Fibroblast of the aortic adventitia (primary cell): ENCODE results near the gene MICAL3. TPM values are rescaled to one million over a fixed set of nuclear protein-coding genes. Genes with fewer than 3 reads are reported as not detected.
"Not testable (repeated sequence)": the region's sequence is repeated elsewhere in the genome, so short reads cannot be mapped to it uniquely, and the experiment has no call there.

ENCODE experiments used
- DNase-seq: peaks from one replicate; pipeline ENCODE4 v3.0.0-alpha.2; 2010; ENCODE audit warnings: low read depth
- H3K4me3 ChIP-seq: 2 replicates; pipeline ENCODE4 v1.5.1; 2011; ENCODE audit warnings: low read depth, mild to moderate bottlenecking, control low read depth, low read length, moderate library complexity
- total RNA-seq: library from RNA; depleted of rRNA; stranded (reverse); fragments of >200 nt; gene quantifications from 2 replicates; pipeline ENCODE4 v1.2.3, GENCODE V29; 2012; ENCODE audit warnings: low replicate concordance
- TF ChIP-seq, protein P1 (sequence below): IDR thresholded peaks from 2 replicates; pipeline ENCODE4 v1.5.1; 2011; ENCODE audit warnings: mild to moderate bottlenecking, low read length, control low read depth, inconsistent platforms; ENCODE audit not compliant: insufficient read depth

The MICAL3 gene
- total RNA-seq, 1 donor: 18.8 TPM

DNA sequence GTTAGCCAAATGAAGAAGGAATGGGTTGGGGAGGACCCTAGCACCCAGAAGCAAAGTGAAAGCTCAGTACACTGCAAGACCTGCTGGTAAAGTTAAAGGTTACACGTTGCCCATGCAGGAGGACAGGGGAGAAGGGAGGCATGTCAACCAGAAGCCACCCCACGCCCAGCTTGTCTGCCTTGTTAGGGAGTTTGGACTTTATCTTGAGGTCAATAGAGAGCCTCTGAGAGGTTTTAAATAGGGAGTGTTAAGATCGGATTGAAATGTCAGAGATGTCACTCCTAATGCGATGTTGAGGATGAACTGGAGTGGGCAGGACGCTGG, 34.7 kb upstream of the MICAL3 start:
- DNase-seq: no peak
- H3K4me3 ChIP-seq: no peak overlapping the region
- TF ChIP-seq, protein P1, sequence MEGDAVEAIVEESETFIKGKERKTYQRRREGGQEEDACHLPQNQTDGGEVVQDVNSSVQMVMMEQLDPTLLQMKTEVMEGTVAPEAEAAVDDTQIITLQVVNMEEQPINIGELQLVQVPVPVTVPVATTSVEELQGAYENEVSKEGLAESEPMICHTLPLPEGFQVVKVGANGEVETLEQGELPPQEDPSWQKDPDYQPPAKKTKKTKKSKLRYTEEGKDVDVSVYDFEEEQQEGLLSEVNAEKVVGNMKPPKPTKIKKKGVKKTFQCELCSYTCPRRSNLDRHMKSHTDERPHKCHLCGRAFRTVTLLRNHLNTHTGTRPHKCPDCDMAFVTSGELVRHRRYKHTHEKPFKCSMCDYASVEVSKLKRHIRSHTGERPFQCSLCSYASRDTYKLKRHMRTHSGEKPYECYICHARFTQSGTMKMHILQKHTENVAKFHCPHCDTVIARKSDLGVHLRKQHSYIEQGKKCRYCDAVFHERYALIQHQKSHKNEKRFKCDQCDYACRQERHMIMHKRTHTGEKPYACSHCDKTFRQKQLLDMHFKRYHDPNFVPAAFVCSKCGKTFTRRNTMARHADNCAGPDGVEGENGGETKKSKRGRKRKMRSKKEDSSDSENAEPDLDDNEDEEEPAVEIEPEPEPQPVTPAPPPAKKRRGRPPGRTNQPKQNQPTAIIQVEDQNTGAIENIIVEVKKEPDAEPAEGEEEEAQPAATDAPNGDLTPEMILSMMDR: no peak

DNA sequence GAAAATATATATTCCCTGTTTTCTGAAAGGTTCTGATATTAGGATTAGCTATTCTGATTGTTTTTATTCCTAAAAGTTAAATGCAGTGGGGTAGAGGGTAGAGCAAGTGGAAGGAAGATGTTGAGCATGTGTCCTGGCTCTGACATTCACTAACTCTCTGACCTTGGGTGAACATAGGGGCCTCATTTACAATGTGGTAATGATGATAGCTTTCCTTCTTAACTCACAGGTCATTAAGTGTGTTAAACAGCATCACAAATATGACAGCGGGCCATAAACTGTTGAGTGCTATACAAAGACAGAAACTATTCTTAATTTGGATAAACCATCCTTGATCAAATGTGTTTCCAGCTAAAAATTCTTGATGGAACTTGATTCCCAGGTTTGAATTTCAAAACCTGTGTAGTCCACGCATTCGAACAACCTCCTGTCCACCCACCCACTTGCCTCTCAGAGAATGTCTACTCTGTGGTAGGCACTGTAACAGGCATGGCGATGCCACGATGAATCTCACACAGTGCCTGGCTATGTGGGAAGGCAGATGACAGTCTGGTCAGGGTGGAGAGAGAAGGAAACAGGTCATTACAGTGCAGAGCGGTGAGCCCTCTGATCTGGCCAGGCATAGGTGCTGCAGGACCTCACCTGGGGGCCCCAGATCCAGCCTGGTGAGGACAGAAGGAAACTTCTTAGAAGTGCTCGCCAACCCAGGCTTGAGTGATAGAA, 34.2 kb upstream of the MICAL3 start:
- TF ChIP-seq, protein P1: no peak
- no peak for DNase-seq
- no peak overlapping the region for H3K4me3 ChIP-seq

DNA sequence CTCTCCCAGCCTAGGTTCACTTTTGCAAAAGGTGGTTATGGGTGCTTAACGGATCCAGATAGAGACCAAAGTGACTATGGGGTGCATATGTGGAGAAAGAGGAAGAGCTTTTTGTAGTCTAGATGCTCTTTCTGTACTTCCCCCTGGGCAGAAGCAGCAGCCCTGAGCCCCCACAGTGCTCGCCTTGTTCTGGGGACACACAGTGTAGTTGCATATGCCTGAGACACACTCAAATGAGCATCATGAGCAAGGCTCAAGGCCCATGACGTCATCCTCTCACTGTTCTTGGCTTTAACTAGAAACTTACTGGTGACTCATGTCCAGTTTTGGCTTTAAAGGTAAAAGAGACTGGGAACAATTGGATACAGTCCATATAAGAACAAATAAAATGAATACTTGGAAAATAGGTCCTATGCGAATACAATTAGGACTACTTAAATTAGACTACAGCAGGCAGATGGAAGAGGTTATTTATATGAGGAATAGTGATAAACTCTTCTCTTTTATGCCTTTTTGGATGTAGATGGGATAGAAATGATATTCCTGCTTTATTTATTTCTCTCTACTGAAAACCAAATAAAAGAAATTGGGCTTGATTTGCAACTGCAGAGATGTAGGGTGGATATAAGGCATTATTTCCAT, 33.3 kb upstream of the MICAL3 start:
- H3K4me3 ChIP-seq: no peak overlapping the region
- peak; percentile 100 for DNase-seq
- TF ChIP-seq, protein P1: no peak

DNA sequence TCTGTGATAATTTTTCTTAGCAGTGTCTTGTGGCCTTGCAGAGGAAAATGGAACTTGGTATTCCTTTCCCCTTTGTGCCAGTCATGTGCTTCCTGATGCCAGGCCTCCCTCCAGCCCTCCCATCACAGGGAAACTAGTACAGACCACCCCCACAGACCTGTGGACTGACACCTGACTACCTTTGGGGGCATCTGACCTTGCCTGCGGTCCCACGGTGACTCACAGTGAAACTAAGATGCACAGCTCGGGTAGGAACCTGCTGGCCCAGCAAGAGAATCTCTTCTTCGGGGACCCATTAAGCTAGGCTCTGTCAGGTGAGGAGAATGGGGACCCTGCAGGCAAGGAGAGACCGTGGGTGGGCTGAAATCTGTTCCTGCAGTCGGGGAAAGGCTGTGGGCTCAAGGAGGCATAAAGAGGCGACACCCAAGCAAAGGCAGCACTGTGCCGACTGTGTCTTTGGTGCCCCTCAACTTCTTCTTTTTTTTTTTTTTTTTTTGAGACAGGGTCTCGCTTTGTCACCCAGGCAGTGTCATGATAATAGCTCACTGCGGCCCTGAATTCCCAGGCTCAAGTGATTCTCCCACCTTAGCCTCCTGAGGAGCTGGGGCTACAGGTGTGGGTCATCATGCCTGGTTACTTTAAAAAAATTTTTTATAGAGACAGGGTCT, 32.6 kb upstream of the MICAL3 start:
- no peak for DNase-seq
- TF ChIP-seq, protein P1: no peak
- no peak overlapping the region for H3K4me3 ChIP-seq

DNA sequence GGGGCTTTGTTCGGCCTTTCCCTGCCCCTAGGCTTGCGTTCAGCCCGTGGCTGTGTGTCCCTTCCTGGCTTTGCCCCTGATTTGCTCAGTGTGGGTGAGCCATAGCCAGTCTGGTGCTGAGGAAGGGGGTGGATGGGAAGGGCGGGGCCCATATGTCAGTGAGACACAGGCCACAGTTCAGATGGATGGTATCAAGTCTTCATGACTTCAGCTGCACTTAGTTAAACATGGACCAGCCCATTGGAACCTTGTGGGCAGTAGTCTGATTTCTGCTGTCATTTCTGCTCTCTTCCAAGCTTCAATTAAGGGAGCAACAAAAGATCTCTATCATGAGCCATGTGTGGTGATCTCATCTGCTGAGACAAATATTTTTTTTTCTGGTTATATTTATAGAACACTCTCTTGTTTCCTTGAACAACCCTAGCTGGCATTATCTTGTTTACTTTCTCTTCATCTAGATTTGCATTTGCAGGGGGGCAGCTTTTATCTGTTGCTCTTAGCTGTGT, 31.9 kb upstream of the MICAL3 start:
- TF ChIP-seq, protein P1: no peak
- H3K4me3 ChIP-seq: no peak overlapping the region
- peak; percentile 76 for DNase-seq

DNA sequence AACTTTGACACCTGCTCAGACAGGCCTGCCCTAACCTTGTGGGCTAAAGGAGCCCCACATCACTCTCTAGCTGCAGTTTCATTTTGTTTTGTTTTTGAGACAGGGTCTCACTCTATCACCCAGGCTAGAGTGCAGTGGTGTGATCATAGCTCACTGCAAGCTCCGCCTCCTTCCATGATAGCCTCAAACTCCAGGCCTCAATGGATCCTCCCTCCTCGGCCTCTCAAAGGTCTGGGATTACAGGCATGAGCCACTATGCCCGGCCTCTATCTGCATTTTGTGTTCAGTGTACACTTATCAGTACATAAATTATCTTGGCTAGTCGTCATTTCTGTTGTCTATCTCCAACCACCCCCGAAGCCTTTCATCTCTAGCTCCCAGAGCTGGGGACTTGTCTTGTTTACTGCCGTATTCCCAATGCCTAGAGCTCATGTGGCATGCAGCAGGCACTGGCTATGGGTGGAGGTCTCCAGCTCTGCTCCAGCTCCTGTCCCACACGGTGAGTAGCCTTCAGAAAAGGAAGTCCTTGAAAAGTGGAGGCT, 31.3 kb upstream of the MICAL3 start:
- no peak for DNase-seq
- TF ChIP-seq, protein P1: no peak
- no peak overlapping the region for H3K4me3 ChIP-seq

DNA sequence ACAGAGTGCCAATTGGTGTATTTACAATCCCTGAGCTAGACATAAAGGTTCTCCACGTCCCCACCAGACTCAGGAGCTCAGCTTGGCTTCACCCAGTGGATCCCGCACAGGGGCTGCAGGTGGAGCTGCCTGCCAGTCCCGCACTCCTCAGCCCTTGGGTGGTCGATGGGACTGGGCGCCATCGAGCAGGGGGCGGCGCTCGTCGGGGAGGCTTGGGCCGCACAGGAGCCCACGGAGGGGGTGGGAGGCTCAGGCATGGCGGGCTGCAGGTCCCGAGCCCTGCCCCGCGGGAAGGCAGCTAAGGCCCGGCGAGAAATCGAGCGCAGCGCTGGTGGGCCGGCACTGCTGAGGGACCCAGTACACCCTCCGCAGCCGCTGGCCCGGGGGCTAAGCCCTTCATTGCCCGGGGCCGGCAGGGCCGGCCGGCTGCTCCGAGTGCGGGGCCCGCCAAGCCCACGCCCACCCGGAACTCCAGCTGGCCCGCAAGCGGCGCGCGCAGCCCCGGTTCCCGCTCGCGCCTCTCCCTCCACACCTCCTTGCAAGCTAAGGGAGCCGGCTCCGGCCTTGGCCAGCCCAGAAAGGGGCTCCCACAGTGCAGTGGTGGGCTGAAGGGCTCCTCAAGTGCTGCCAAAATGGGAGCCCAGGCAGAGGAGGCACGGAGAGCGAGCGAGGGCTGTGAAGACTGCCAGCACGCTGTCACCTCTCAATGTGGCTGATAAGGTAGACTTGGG, 29.0 kb upstream of the MICAL3 start:
- H3K4me3 ChIP-seq, DNase-seq: not testable (repeated sequence)

DNA sequence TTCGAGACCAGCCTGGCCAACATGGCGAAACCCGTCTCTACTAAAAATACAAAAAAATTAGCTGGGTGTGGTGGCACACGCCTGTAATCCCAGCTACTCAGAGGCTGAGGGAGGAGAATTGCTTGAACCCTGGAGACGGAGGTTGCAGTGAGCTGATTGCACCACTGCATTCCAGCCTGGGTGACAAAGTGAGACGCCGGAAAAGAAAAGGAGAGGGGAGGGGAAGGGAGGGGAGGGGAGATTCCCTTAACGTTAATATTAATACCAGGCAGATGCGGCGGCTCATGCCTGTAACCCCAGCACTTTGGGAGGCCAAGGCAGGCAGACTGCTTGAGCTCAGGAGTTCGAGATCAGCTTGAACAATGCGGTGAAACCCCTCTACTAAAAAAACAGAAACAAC, 26.8 kb upstream of the MICAL3 start:
- H3K4me3 ChIP-seq, DNase-seq: not testable (repeated sequence)
